Panc1 (cell line): Measurements from ENCODE around the gene ST8SIA6.

Experiments used
- CTCF ChIP-seq: fragments of 450-650 bp; IDR thresholded peaks from 2 replicates; pipeline ENCODE4 v1.5.1; 2017; ENCODE audit warnings: mild to moderate bottlenecking
- POLR2AphosphoS5 ChIP-seq: IDR thresholded peaks from 2 replicates; pipeline ENCODE4 v1.6.1; 2012; ENCODE audit warnings: mild to moderate bottlenecking, low read depth, low read length, moderate library complexity
- REST ChIP-seq, 2 experiments: IDR thresholded peaks; 2 replicates each; pipeline ENCODE4 v1.6.1; 2011 to 2012; ENCODE audit warnings: low read depth in 2 of 2, control low read depth in 1 of 2, low read length in 1 of 2, mild to moderate bottlenecking in 1 of 2, moderate library complexity in 1 of 2; ENCODE audit not compliant: insufficient read depth in 1 of 2
- SIN3A ChIP-seq: IDR thresholded peaks from 2 replicates; pipeline ENCODE4 v1.6.1; 2012; ENCODE audit warnings: low read depth, mild to moderate bottlenecking, low read length, moderate library complexity, borderline replicate concordance; ENCODE audit not compliant: insufficient read depth
- TCF7L2 ChIP-seq: IDR thresholded peaks from 2 replicates; pipeline ENCODE4 v1.6.1; 2011; ENCODE audit warnings: mild to moderate bottlenecking, low read depth, low read length, inconsistent platforms

- TF ChIP-seq CTCF, result no peak
- TF ChIP-seq POLR2AphosphoS5, result no peak
- TF ChIP-seq REST (IDR thresholded peaks at IDR 0.05; ENCODE audit: insufficient read depth in 1 of 2, low read depth in 2 of 2, low read length in 1 of 2), result no peak
- no peak for TF ChIP-seq TCF7L2
- TF ChIP-seq SIN3A, result no peak
Observed at GRCh38 chr10:17429490-17429889, 24.9 kb downstream of the ST8SIA6 start.
